K562 treated with DMSO at 1 percent for 4 hours (cell line): Measurements from ENCODE around the gene SIRT1. TPM values are rescaled to one million over a fixed set of nuclear protein-coding genes. Genes with fewer than 3 reads are reported as not detected.

Experiments used
- total RNA-seq: library from RNA; unstranded; fragments of 300-600 nt; gene quantifications from 2 replicates; pipeline ENCODE4 v1.2.3, GENCODE V29; 2022; ENCODE audit not compliant: insufficient read depth

Gene SIRT1
- total RNA-seq, result 16.3 and 24.1 TPM in 2 replicates

DNA sequence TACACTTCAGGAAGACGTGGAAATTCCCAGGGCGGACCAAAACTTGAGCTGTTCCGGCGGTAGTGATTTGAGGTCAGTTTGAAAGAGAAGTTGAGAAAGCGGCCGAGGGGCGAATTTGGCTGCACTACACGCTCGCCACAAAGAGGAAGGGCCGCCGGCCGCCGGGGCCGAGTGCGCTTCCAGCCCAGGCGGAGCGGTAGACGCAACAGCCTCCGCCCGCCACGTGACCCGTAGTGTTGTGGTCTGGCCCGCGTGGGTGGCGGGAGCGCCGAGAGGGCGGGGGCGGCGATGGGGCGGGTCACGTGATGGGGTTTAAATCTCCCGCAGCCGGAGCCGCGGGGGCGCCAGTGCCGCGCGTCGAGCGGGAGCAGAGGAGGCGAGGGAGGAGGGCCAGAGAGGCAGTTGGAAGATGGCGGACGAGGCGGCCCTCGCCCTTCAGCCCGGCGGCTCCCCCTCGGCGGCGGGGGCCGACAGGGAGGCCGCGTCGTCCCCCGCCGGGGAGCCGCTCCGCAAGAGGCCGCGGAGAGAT, at the start of gene SIRT1:
SIRT1 (plus strand) TSS at position 344 of the 529 bp plus-strand sequence; CDS start at position 410, 66 bp downstream.

DNA sequence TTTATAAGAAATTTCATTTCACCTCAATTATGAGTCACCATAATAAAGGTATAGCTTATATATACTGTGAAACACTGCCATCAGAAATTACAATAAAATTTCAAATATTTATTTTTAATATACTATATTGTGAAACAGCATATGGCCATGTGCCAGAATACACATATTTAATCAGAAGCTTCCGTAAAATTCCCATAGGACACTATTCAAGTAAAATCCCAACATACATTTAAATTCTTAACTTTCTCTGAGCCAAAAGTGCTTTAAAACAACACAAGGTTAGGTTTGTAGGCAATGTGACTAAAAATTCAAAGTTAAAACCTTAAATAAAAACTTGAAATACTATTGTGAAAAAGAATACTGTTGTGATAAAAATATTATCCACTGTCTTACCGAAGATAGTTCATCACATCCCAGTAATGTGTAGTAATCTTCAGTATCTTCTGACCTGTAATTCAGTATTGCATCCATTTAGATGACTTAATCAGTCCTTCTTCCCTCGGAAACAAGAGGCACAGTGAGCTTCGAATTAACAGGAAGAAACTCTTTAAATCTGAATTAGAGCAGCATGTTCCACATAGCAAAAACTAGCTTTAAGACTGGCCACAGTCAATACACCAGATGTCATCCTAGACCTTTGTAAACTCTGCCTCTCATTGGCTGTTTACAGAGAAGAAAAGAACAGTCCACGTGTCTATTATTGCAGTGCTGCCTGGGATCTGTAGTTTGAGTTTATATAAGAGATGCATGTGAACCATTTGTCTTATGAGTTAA, 46.7 kb upstream of the SIRT1 start, which contains the start of gene DNAJC12:
DNAJC12 (minus strand) TSS at position 648 of the 774 bp plus-strand sequence; CDS start at position 471, 177 bp downstream.

Other genes with a start within 250 kb of the SIRT1 start
- not detected in 2 replicates for gene CTNNA3, start 188.5 kb upstream of the SIRT1 start, total RNA-seq
- gene DNAJC12, start 46.5 kb upstream of the SIRT1 start, total RNA-seq, result 50.2 and 67.1 TPM in 2 replicates
- 14.3 and 18.5 TPM in 2 replicates for gene HERC4, start 190.6 kb downstream of the SIRT1 start, total RNA-seq
- gene MYPN, start 224.8 kb downstream of the SIRT1 start, total RNA-seq, result not detected in 2 replicates